GM18861 (cell line): Measurements from ENCODE around the gene TMEM59.
"Not testable (repeated sequence)": the region's sequence is repeated elsewhere in the genome, so short reads cannot be mapped to it uniquely, and the experiment has no call there.

Experiments used
- ATAC-seq: cut with Tn5 transposase; IDR thresholded peaks from one replicate; pipeline ENCODE4 v1.9.1; 2021; ENCODE audit not compliant: unreplicated experiment

Gene TMEM59

GRCh38 chr1:54013393-54014008 lies 39.5 kb downstream of the TMEM59 start:
- ATAC-seq, result no peak

DNA sequence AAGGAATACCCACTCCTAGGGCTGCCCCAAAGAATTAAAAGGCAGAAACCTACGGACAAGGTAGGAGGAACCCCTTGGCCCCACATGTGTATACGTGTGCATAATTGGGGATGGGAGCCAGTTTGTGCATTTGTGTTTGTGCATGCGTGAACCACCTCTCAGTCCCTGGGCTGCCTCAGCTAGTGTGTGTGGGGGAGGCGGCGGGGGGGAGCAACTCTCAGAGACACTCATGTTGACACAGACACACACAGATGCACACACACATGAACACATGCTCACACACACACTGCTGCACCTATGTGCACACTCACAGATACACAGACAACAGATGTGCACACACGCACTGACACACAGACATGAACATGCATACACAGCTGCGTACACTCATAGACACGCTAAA lies 40.1 kb downstream of the TMEM59 start:
- no peak for ATAC-seq

DNA sequence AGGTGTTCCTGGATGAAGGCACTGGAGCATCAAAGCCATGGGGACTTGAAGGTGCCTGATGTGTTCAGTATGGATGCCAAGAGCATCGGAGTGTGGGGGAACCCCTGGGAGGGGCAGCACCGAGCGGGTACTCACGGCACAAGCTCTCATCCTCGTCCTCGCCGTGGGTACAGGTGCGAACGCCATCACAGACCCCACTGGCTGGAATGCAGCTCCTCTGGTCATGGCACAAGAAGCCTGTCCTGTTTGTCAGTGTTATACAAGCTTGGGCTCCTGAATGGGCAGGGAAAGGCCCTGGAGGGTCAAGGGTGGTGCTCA lies 41.0 kb downstream of the TMEM59 start:
- no peak for ATAC-seq

GRCh38 chr1:54011316-54012007 lies 41.5 kb downstream of the TMEM59 start:
- no peak for ATAC-seq

DNA sequence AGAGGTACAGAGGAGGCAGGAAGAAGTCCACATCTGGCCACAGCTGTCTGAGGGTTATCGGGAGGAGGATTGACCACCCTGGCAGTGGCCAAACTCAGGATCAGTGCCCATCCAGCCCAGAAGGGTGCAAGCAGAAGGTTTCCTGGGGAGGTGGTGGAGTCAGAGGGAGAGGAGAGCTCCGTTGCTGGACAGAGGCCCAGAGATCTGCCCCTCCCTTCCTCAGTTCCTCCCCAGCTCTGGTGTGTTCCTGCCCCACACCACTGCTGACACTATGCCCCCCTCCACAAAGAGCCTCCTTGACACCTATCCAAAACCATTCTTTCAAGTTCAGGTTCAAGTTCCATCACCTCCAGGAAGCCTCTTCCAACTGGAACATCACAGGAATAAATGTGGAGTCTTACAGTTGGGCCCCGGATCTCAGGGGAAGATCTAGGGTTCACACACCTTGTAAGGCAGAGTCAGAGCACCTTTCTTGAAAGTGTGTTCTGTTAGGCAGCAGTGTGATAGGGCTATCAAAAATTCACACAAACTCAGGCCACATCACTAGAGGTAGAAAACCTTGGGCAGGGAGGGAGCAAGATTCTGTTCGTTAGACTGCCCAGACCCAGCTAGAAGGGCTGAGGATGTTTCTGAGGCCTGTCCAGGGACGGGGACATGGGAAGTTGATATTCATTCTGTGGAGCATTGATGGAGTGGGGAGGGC lies 42.4 kb downstream of the TMEM59 start:
- no peak for ATAC-seq

GRCh38 chr1:54009406-54009805 lies 43.6 kb downstream of the TMEM59 start:
- ATAC-seq, result no peak

DNA sequence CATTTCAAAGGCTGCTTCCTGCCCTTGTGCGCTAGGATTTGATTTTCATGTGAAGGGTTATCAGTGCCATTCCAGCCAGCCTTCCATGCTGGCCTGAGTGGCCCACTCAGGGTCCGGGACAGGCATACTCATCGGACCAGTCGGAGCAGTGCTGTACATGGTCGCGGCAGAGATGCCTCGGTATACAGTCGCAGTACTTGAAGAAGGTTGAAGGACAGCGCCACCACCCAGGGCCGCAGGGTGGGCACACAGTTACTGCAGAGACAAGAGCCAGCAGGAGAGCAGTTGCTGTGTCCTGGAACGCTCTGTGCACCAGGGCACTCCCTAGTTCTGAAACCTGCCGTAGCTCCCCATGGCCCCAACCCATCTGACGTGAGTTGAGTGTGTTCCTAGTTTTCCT lies 44.1 kb downstream of the TMEM59 start:
- ATAC-seq, result no peak

- no peak for ATAC-seq
Observed at GRCh38 chr1:54007613-54008012, 45.4 kb downstream of the TMEM59 start.

DNA sequence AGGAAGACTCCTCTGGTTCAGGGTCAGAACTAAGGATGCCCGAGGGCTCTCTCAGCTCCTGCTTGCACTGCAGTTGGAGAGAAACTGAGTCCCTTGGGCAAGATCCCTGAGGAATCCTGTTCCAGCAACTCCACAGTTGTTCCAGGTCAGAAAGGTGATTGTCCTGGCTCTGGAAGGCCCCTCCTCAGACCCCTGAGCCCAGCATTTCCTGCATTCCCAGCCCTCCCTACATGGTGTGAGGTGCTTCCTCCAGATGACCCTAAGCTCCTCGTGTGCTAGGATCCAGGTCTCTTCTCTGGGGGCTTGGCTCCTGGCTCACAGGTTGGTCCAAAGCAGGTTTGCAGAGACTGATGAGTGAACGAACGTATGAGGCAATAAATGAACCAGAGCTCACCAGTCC lies 46.5 kb downstream of the TMEM59 start:
- ATAC-seq, result no peak

DNA sequence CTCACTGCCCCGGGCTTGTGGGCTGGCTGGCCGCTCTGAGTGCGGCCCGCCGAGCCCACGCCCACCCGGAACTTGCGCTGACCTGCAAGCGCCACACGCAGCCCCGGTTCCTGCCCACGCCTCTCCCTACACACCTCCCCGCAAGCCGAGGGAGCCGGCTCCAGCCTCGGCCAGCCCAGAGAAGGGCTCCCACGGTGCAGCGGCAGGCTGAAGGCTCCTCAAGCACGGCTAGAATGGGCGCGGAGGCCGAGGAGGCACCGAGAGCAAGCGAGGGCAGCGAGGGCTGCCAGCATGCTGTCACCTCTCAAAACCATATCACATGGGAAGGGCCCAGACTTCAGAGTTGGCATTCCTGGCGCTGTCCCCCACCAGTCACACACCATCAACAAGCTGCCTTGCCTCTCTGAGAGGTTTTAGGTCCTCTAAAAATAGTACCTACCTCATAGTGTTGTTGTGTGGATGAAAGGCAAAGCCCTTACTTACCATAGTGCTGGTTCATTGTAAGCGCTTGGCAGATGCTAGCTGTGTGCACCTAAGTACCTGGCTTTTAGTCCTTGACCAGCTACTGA lies 48.4 kb downstream of the TMEM59 start:
- ATAC-seq, result no peak

DNA sequence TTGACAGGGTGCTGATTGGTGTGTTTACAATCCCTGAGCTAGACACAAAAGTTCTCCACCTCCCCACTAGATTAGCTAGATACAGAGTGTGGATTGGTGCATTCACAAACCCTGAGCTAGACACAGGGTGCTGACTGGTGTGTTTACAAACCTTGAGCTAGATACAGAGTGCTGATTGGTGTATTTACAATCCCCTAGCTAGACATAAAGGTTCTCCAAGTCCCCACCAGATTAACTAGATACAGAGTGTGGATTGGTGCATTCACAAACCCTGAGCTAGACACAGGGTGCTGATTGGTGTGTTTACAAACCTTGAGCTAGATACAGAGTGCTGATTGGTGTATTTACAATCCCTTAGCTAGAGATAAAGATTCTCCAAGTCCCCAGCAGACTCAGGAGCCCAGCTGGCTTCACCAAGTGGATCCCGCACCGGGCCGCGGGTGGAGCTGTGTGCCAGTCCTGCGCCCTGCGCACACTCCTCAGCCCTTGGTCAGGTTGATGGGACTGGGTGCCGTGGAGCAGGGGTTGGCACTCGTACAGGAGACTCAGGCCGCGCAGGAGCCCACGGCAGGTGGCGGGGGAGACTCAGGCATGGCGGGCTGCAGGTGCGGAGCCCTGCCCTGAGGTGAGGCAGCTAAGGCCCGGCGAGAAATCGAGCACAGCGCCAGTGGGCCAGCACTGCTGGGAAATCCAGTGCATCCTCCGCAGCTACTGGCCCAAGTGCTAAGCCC lies 49.1 kb downstream of the TMEM59 start:
- not testable (repeated sequence) for ATAC-seq

DNA sequence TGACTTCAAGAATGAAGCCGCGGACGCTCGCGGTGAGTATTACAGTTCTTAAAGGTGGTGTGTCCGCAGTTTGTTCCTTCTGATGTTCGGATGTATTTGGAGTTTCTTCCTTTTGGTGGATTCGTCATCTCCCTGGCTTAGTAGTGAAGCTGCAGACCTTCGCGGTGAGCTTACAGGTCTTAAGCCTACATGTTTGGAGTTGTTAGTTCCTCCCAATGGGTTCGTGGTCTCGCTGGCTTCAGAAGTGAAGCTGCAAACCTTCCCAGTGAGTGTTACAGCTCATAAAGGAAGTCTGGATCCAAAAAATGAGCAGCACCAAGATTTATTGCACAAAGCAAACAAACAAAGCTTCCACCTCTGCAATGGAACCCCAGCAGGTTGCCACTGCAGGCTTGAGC lies 49.8 kb downstream of the TMEM59 start:
- ATAC-seq, result no peak

- no peak for ATAC-seq
Observed at GRCh38 chr1:54002544-54003248, 50.3 kb downstream of the TMEM59 start.

DNA sequence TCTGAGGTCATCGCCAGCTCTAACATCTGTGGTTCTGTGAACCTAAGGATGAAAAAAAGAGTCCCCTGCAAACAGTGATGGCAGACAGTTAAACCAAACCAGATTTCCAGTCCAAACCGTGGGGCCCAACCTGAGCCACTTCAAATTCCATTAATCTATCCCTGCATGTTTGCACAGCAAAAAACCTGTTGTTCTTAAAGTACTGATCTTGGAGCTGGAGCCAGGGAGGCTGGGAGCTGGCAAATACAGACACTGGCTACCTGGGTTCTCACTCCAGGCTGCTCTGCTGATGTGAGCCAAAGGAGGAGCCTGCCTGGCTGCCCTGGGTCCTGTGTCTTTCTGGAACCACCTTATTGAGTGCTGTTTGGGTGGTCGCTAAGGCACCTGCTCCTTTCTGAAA lies 51.4 kb downstream of the TMEM59 start:
- no peak for ATAC-seq

- no peak for ATAC-seq
Observed at GRCh38 chr1:53999920-54000319, 53.1 kb downstream of the TMEM59 start.

DNA sequence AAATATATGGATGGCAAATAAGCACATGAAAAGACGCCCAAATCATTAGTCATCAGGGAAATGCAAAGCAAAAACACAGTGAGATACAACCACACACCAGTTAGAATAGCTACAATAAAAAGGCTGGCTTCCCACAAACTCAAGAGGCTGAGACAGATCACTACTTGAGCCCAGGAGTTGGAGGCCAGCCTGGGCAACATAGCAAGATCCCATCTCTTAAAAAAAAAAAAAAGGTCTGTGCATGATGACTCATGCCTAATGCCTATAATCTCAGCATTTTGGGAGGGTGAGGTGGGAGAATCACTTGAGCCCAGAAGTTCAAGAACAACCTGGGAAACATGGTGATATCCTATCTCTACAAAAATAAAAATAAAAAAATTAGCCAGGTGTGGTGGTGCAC lies 54.8 kb downstream of the TMEM59 start:
- no peak for ATAC-seq

GRCh38 chr1:53995683-53996082 lies 57.3 kb downstream of the TMEM59 start:
- ATAC-seq, result no peak

GRCh38 chr1:53994516-53994915 lies 58.5 kb downstream of the TMEM59 start:
- ATAC-seq, result not testable (repeated sequence)

DNA sequence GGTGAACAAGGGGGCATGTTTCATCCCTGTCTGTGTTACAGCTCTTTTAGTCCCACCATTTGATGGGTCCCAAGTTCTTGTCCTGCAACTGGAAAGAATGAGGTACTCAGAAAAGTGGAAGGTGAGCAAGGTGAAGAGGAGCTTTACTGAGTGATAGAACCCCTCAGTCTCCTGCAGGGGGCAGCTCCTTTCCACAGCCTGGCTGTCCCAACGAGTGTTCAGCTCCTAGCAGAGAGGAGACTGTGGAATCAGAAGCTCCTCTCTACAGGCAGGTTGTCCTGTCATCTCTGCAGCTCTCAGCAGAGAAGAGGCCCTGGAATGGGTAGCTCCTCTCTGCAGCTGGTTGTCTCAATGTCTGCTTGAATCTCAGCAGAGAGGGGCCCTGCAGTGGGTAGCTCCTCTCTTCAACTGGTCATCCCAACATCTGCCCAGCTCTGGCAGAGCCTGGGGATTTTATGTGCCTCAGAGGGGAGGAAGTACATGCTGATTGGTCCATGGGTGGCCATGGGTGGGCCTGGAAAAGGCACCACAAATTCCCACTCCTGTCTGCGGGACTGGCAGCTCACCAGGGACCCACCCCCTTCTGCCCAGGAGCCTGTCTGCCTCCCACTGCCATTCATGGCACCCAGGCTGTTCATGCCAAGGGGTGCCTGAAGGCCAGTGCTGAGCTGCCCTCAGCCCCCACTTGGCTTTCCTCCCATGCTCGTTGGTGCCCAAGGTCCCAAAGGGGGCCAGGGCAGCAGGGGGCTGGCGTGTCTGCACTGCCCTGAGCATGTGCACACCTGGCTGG lies 60.7 kb downstream of the TMEM59 start:
- ATAC-seq, result no peak

GRCh38 chr1:53987880-53988279 lies 65.1 kb downstream of the TMEM59 start:
- ATAC-seq, result no peak
